Naive thymus-derived CD4-positive, alpha-beta T cell (primary cell): ENCODE measurements around the gene RFC3. TPM values are rescaled to one million over a fixed set of nuclear protein-coding genes. Genes with fewer than 3 reads are reported as not detected.

Experiments used
- ATAC-seq: fragments of 150-1000 bp; cut with Tn5 transposase; 2 replicates; pipeline ENCODE4 v1.10.0; 2021; ENCODE audit warnings: mild to moderate bottlenecking, moderate library complexity
- CTCF ChIA-PET: fragments of 350-600 bp; sonication (Branson Sonifier 250); formaldehyde crosslinking; loops from one replicate; lab custom pipeline; 2021; ENCODE audit warnings: antibody characterized with exemption; lab: Charles Lee
- POLR2A ChIA-PET: fragments of 350-600 bp; sonication (Branson Sonifier 250); formaldehyde crosslinking; loops from one replicate; lab custom pipeline; 2021; ENCODE audit warnings: antibody characterized with exemption, inconsistent platforms; lab: Charles Lee
- DNase-seq, 9 donors: peaks; one replicate each; pipeline versions ENCODE4 v3.0.0 to v3.0.0-alpha.2; 2020 to 2022; ENCODE audit warnings: mixed read lengths in 1 of 9
- H3K27ac ChIP-seq: one replicate; pipeline ENCODE4 v1.7.0; 2013; ENCODE audit warnings: mild to moderate bottlenecking, low read depth, low read length, moderate library complexity
- H3K27me3 ChIP-seq, 2 donors: one replicate each; pipeline ENCODE4 v1.7.0; 2013; ENCODE audit warnings: low read length in 2 of 2, mild to moderate bottlenecking in 2 of 2, moderate library complexity in 2 of 2; ENCODE audit not compliant: control insufficient read depth in 2 of 2, insufficient read depth in 2 of 2
- H3K36me3 ChIP-seq, 3 experiments: 1 replicate in 2 of 3; 2 replicates in 1 of 3; pipeline ENCODE4 v1.7.0; 2013; ENCODE audit warnings: low read length in 3 of 3, mild to moderate bottlenecking in 3 of 3, moderate library complexity in 1 of 3; ENCODE audit not compliant: insufficient read depth in 3 of 3, control insufficient read depth in 2 of 3
- H3K4me1 ChIP-seq, 2 donors: one replicate each; pipeline ENCODE4 v1.7.0; 2013; ENCODE audit warnings: low read length in 2 of 2, mild to moderate bottlenecking in 2 of 2, moderate library complexity in 1 of 2; ENCODE audit not compliant: control insufficient read depth in 2 of 2, insufficient read depth in 2 of 2
- H3K4me3 ChIP-seq: 2 replicates; pipeline ENCODE4 v1.7.0; 2013; ENCODE audit warnings: mild to moderate bottlenecking, low read length
- H3K9me3 ChIP-seq, 3 experiments: 1 replicate in 2 of 3; 2 replicates in 1 of 3; pipeline ENCODE4 v1.7.0; 2013; ENCODE audit warnings: low read length in 3 of 3; ENCODE audit not compliant: control insufficient read depth in 2 of 3
- H3K27ac Mint-ChIP-seq, 9 donors: one replicate each; pipeline ENCODE4 v1.8.0; 2020 to 2022; ENCODE audit warnings: mixed read lengths in 9 of 9, mild to moderate bottlenecking in 8 of 9, moderate library complexity in 5 of 9, inconsistent platforms in 2 of 9
- H3K27me3 Mint-ChIP-seq, 5 donors: one replicate each; pipeline ENCODE4 v1.8.0; 2021 to 2022; ENCODE audit warnings: mixed read lengths in 5 of 5, mild to moderate bottlenecking in 1 of 5
- H3K36me3 Mint-ChIP-seq, 5 donors: one replicate each; pipeline ENCODE4 v1.8.0; 2020 to 2022; ENCODE audit warnings: mixed read lengths in 5 of 5, mild to moderate bottlenecking in 3 of 5, inconsistent platforms in 1 of 5
- H3K4me1 Mint-ChIP-seq, 7 donors: one replicate each; pipeline ENCODE4 v1.8.0; 2020 to 2022; ENCODE audit warnings: mixed read lengths in 7 of 7, mild to moderate bottlenecking in 3 of 7, inconsistent platforms in 1 of 7
- H3K4me3 Mint-ChIP-seq, 10 donors: one replicate each; pipeline ENCODE4 v1.8.0; 2020 to 2022; ENCODE audit warnings: mild to moderate bottlenecking in 10 of 10, mixed read lengths in 10 of 10, moderate library complexity in 6 of 10, inconsistent platforms in 2 of 10
- H3K9me3 Mint-ChIP-seq, 11 donors: one replicate each; pipeline ENCODE4 v1.8.0; 2020 to 2022; ENCODE audit warnings: mixed read lengths in 11 of 11, mild to moderate bottlenecking in 4 of 11, inconsistent platforms in 1 of 11, moderate library complexity in 1 of 11
- intact Hi-C, 2 donors: fragments of 100-400 bp; cut with micrococcal nuclease; formaldehyde crosslinking; loops; one replicate each; pipeline ENCODE4 v1.15.1; 2023
- polyA plus RNA-seq, 2 donors: library from polyadenylated mRNA; unstranded; fragments of 300-500 nt; fragmentation: Illumina TruSeq; gene quantifications; one replicate each; pipeline ENCODE4 v1.2.3, GENCODE V29; 2021
- total RNA-seq, 6 experiments: library from RNA in 5 of 6; stranded (reverse) in 5 of 6; gene quantifications; 1 replicate in 5 of 6; 2 replicates in 1 of 6; pipeline ENCODE4 v1.2.3 and lab custom pipeline; 2021 to 2026

RFC3 gene
- total and polyA plus RNA-seq, 7 experiments from 2014 or later = 4.5 to 29.9 (median 6.5) TPM

DNA sequence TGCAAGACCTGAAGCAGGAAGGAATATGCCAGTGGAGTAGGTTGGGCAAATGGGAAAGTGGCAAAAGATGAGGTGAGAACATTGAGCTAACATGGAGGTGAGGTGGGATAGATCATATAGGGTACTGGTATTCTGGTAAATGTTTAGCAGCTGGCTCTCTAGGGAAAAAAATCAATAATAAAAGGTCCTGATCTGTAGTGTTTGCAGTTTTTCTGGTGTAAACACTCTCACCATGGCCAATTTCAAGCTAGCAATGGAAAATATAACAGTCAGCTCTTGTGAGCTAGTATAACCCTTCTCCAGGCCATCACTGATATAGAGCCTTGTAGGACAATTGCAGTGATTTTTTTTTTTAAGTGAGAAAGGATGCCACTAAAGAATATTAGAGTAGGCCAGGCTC is 31.3 kb downstream of the RFC3 start:
- Mint-ChIP-seq H3K27ac (no peak overlapping the region), H3K9me3 (peaks cover 0 to 11% (median 0%) of the 10 kb centered on the region in 11 donors), H3K4me1 (no peaks in the 10 kb centered on the region), H3K4me3 (no peak overlapping the region), H3K36me3 (peaks cover 21 to 48% (median 34%) of the 10 kb centered on the region in 5 donors), H3K27me3 (no peaks in the 10 kb centered on the region)
- Histone ChIP-seq H3K27ac (no peak overlapping the region), H3K36me3 (no peaks in the 10 kb centered on the region), H3K4me3 (no peak overlapping the region), H3K9me3 (no peaks in the 10 kb centered on the region), H3K27me3 (no peaks in the 10 kb centered on the region), H3K4me1 (no peaks in the 10 kb centered on the region)
- intact Hi-C loops = no loop called here
- ATAC-seq (no peak), DNase-seq (no peak)
- POLR2A ChIA-PET = no interaction called here
- CTCF ChIA-PET = no interaction called here

- no peaks in the 10 kb centered on the region for H3K36me3 ChIP-seq
- no peak overlapping the region for H3K27ac Mint-ChIP-seq
Measured at GRCh38 chr13:33855371-33855895, 37.5 kb downstream of the RFC3 start.

DNA sequence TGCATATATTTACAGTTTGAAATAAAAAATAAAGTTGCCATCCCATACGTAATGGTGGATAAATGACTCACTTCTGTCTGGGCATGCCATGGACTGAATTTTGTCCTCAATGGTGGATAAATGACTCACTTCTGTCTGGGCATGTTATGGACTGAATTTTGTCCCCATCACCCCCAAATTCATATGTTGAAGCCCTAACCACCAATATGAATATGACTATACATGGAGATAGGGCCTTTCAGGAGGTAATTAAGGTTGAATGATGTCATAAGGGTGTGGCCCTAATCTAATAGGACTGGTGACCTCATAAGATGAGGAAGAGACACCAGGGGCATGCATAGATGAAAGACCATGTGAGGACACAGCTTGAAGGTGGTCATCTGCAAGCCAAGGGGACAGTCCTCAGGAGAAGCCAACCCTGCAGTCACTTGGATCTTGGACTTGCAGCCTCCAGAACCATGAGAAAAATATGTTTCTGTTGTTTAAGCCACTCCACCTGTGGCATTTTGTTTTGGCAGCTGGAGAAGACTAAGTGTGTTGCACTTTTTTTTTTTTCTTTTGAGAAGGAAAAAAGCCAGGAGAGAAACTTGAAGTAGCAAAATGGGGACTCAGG is 41.8 kb downstream of the RFC3 start:
- Histone ChIP-seq H3K4me1 (no peaks in the 10 kb centered on the region), H3K27ac (no peak overlapping the region), H3K27me3 (no peaks in the 10 kb centered on the region), H3K4me3 (no peak overlapping the region), H3K36me3 (no peaks in the 10 kb centered on the region), H3K9me3 (no peaks in the 10 kb centered on the region)
- CTCF ChIA-PET = no interaction called here
- DNase-seq (no peak), ATAC-seq (no peak)
- intact Hi-C loops = no loop called here
- no peak overlapping the region for H3K4me3 Mint-ChIP-seq
- peaks cover 0 to 25% (median 5%) of the 10 kb centered on the region in 5 donors for H3K36me3 Mint-ChIP-seq
- POLR2A ChIA-PET = no interaction called here
- no peaks in the 10 kb centered on the region for H3K27me3 Mint-ChIP-seq
- no peak overlapping the region for H3K27ac Mint-ChIP-seq
- no peaks in the 10 kb centered on the region for H3K9me3 Mint-ChIP-seq
- no peaks in the 10 kb centered on the region for H3K4me1 Mint-ChIP-seq

More at GRCh38 chr13:33855371-33855895, 37.5 kb downstream of the RFC3 start:
- no peak for DNase-seq
- Mint-ChIP-seq H3K4me1 (no peaks in the 10 kb centered on the region), H3K9me3 (peaks cover 0 to 11% (median 0%) of the 10 kb centered on the region in 11 donors), H3K36me3 (peaks cover 5 to 34% (median 14%) of the 10 kb centered on the region in 5 donors), H3K27me3 (no peaks in the 10 kb centered on the region), H3K4me3 (no peak overlapping the region)
- Histone ChIP-seq H3K4me1 (no peaks in the 10 kb centered on the region), H3K27ac (no peak overlapping the region), H3K4me3 (no peak overlapping the region), H3K27me3 (no peaks in the 10 kb centered on the region), H3K9me3 (no peaks in the 10 kb centered on the region)
- CTCF ChIA-PET = no interaction called here
- no peak for ATAC-seq
- POLR2A ChIA-PET = no interaction called here
- intact Hi-C loops = no loop called here

GRCh38 chr13:33860526-33860925 is 42.6 kb downstream of the RFC3 start:
- Histone ChIP-seq H3K4me3 (no peak overlapping the region), H3K27ac (no peak overlapping the region), H3K4me1 (no peaks in the 10 kb centered on the region), H3K9me3 (no peaks in the 10 kb centered on the region), H3K36me3 (no peaks in the 10 kb centered on the region), H3K27me3 (no peaks in the 10 kb centered on the region)
- Mint-ChIP-seq H3K4me3 (no peak overlapping the region), H3K27me3 (no peaks in the 10 kb centered on the region), H3K36me3 (peaks cover 0 to 24% (median 5%) of the 10 kb centered on the region in 5 donors), H3K4me1 (no peaks in the 10 kb centered on the region), H3K27ac (no peak overlapping the region), H3K9me3 (no peaks in the 10 kb centered on the region)
- ChIA-PET POLR2A (no interaction called here), CTCF (no interaction called here)
- DNase-seq = no peak
- ATAC-seq = no peak
- intact Hi-C loops = no loop called here

DNA sequence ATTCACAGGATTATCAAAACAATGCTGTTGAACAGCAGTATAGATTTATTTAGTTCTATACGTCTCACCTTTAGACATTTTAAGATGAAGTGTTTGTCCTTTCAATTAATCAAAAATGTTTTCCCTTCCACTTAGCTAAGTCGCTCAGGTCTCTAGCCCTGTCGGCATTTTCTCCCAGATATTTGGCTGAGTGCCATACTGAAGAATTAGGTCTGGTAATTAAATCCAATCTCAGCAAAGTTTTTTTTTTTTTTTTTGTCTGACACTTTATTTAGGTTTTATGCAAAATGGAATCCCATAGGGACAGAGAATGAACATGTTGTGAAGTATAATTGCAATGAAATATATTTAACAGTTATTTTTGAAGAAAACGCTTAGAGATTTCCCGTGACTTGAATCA is 44.1 kb downstream of the RFC3 start:
- H3K27ac Mint-ChIP-seq = no peak overlapping the region
- DNase-seq = no peak
- ChIA-PET CTCF (interaction anchor here (0.6 kb wide), 1 partner anchor 236 kb away, joined by 7 read pairs; no protein-coding TSS in a partner anchor), POLR2A (no interaction called here)
- no peaks in the 10 kb centered on the region for H3K9me3 Mint-ChIP-seq
- H3K4me3 ChIP-seq = no peak overlapping the region
- H3K4me3 Mint-ChIP-seq = no peak overlapping the region
- no peaks in the 10 kb centered on the region for H3K27me3 Mint-ChIP-seq
- no peaks in the 10 kb centered on the region for H3K9me3 ChIP-seq
- H3K4me1 Mint-ChIP-seq = no peaks in the 10 kb centered on the region
- H3K36me3 ChIP-seq = no peaks in the 10 kb centered on the region
- ATAC-seq = no peak
- peaks cover 0 to 13% (median 5%) of the 10 kb centered on the region in 5 donors for H3K36me3 Mint-ChIP-seq
- H3K27me3 ChIP-seq = no peaks in the 10 kb centered on the region
- intact Hi-C loops = no loop called here
- H3K4me1 ChIP-seq = no peaks in the 10 kb centered on the region
- no peak overlapping the region for H3K27ac ChIP-seq

- intact Hi-C loops = no loop called here
- ATAC-seq (no peak), DNase-seq (no peak)
- no peaks in the 10 kb centered on the region for H3K4me1 Mint-ChIP-seq
- H3K27ac Mint-ChIP-seq = no peak overlapping the region
- Histone ChIP-seq H3K27me3 (no peaks in the 10 kb centered on the region), H3K27ac (no peak overlapping the region), H3K9me3 (no peaks in the 10 kb centered on the region), H3K4me3 (no peak overlapping the region), H3K4me1 (no peaks in the 10 kb centered on the region), H3K36me3 (no peaks in the 10 kb centered on the region)
- no peaks in the 10 kb centered on the region for H3K27me3 Mint-ChIP-seq
- ChIA-PET POLR2A (no interaction called here), CTCF (no interaction called here)
- H3K9me3 Mint-ChIP-seq = no peaks in the 10 kb centered on the region
- H3K4me3 Mint-ChIP-seq = no peak overlapping the region
- peaks cover 0 to 18% (median 9%) of the 10 kb centered on the region in 5 donors for H3K36me3 Mint-ChIP-seq
Measured at GRCh38 chr13:33863188-33863789, 45.3 kb downstream of the RFC3 start.

DNA sequence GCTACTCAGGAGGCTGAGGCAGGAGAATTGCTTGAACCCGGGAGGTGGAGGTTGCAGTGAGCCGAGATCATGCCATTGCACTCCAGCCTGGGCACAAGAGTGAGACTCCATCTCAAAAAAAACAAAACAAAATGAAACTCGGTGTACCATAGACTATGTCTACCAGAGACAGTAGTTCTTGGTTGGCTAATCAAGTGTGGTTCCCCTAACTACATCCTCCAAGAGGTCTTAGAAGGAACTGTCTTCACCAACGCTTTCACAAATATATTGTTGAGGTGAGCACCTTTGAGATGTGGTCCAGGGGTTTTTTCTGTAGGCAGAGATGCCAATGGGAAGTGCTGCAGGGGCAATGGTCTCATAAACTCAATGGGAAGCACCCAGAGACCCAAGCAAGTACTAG is 48.0 kb downstream of the RFC3 start:
- Histone ChIP-seq H3K4me1 (no peaks in the 10 kb centered on the region), H3K9me3 (no peaks in the 10 kb centered on the region), H3K27me3 (no peaks in the 10 kb centered on the region), H3K27ac (no peak overlapping the region), H3K36me3 (no peaks in the 10 kb centered on the region), H3K4me3 (no peak overlapping the region)
- POLR2A ChIA-PET = no interaction called here
- H3K36me3 Mint-ChIP-seq = peaks cover 0 to 18% (median 7%) of the 10 kb centered on the region in 5 donors
- no peak overlapping the region for H3K27ac Mint-ChIP-seq
- no peaks in the 10 kb centered on the region for H3K27me3 Mint-ChIP-seq
- H3K4me3 Mint-ChIP-seq = no peak overlapping the region
- H3K4me1 Mint-ChIP-seq = no peaks in the 10 kb centered on the region
- intact Hi-C loops = no loop called here
- no peaks in the 10 kb centered on the region for H3K9me3 Mint-ChIP-seq
- ATAC-seq (no peak), DNase-seq (no peak)
- CTCF ChIA-PET = no interaction called here
